Neural progenitor cell (in vitro differentiated cells): ENCODE measurements around the gene GABARAPL2. TPM values are rescaled to one million over a fixed set of nuclear protein-coding genes. Genes with fewer than 3 reads are reported as not detected.

Experiments used
- DNase-seq: peaks from one replicate; pipeline ENCODE4 v3.0.0-alpha.2; 2016; ENCODE audit warnings: low spot score
- H2AFZ ChIP-seq: fragments of 200-600 bp; sonication (generic); replicated peaks from 2 replicates; pipeline ENCODE4 v1.6.1; 2016; ENCODE audit warnings: antibody characterized with exemption
- H3F3A ChIP-seq: fragments of 200-600 bp; sonication (generic); 2 replicates; pipeline ENCODE4 v1.6.1; 2016; ENCODE audit warnings: antibody characterized with exemption, low read depth
- H3K27ac ChIP-seq: fragments of 200-600 bp; sonication (generic); 2 replicates; pipeline ENCODE4 v1.5.1; 2016; ENCODE audit warnings: mild to moderate bottlenecking
- H3K27me3 ChIP-seq: fragments of 200-600 bp; sonication (generic); 2 replicates; pipeline ENCODE4 v1.6.1; 2016; ENCODE audit warnings: mild to moderate bottlenecking, moderate library complexity
- H3K36me3 ChIP-seq: fragments of 200-600 bp; sonication (generic); 2 replicates; pipeline ENCODE4 v1.5.1; 2016
- H3K4me1 ChIP-seq: fragments of 200-600 bp; sonication (generic); 2 replicates; pipeline ENCODE4 v1.6.1; 2016; ENCODE audit warnings: mixed run types
- H3K4me2 ChIP-seq: fragments of 200-600 bp; sonication (generic); 2 replicates; pipeline ENCODE4 v1.6.1; 2016
- H3K4me3 ChIP-seq: fragments of 200-600 bp; sonication (generic); 2 replicates; pipeline ENCODE4 v1.5.1; 2016
- H3K79me2 ChIP-seq: fragments of 200-600 bp; sonication (generic); 2 replicates; pipeline ENCODE4 v1.6.1; 2016; ENCODE audit warnings: low read depth
- H3K9ac ChIP-seq: fragments of 200-600 bp; sonication (generic); 2 replicates; pipeline ENCODE4 v1.6.1; 2016
- H3K9me3 ChIP-seq: fragments of 200-600 bp; sonication (generic); 2 replicates; pipeline ENCODE4 v1.5.1; 2016; ENCODE audit warnings: low read depth
- H4K20me1 ChIP-seq: fragments of 200-600 bp; sonication (generic); 2 replicates; pipeline ENCODE4 v1.6.1; 2016; ENCODE audit warnings: low read depth
- H3K27ac Mint-ChIP-seq: 3 replicates; pipeline ENCODE4 v1.8.0; 2021; ENCODE audit warnings: mixed read lengths
- H3K27me3 Mint-ChIP-seq: 2 replicates; pipeline ENCODE4 v1.8.0; 2022; ENCODE audit warnings: low read depth, mild to moderate bottlenecking, inconsistent platforms, moderate library complexity, mixed read lengths; ENCODE audit not compliant: insufficient read depth
- H3K36me3 Mint-ChIP-seq: 3 replicates; pipeline ENCODE4 v1.8.0; 2021; ENCODE audit warnings: mixed read lengths
- H3K4me1 Mint-ChIP-seq: 3 replicates; pipeline ENCODE4 v1.8.0; 2021; ENCODE audit warnings: mixed read lengths
- H3K4me3 Mint-ChIP-seq: 3 replicates; pipeline ENCODE4 v1.8.0; 2021; ENCODE audit warnings: mild to moderate bottlenecking, moderate library complexity, mixed read lengths
- H3K9me3 Mint-ChIP-seq: 3 replicates; pipeline ENCODE4 v1.8.0; 2020; ENCODE audit warnings: mixed read lengths
- CTCF ChIP-seq: fragments of 200-600 bp; sonication (generic); IDR thresholded peaks from 2 replicates; pipeline ENCODE4 v1.5.1; 2017; ENCODE audit warnings: antibody characterized with exemption, mild to moderate bottlenecking
- EZH2 ChIP-seq: fragments of 200-600 bp; sonication (generic); IDR thresholded peaks from 2 replicates; pipeline ENCODE4 v1.6.1; 2017; ENCODE audit warnings: antibody characterized with exemption, mild to moderate bottlenecking, moderate library complexity
- EZH2phosphoT487 ChIP-seq: fragments of 200-600 bp; sonication (generic); IDR thresholded peaks from 2 replicates; pipeline ENCODE4 v1.6.1; 2017; ENCODE audit warnings: antibody characterized with exemption
- total RNA-seq: library from RNA; depleted of rRNA; stranded (reverse); fragments of >200 nt; gene quantifications from 2 replicates; pipeline ENCODE4 v1.2.3, GENCODE V29; 2015; ENCODE audit warnings: low replicate concordance

GABARAPL2 gene
- total RNA-seq, 1 donor from 2014 or later = 88.2 TPM

- Histone ChIP-seq H3K36me3 (no peaks in the 10 kb centered on the region), H3K27me3 (no peaks in the 10 kb centered on the region), H3K4me1 (peaks cover 6% of the 10 kb centered on the region), H3K9ac (no peak overlapping the region), H3K4me2 (no peak overlapping the region), H4K20me1 (no peaks in the 10 kb centered on the region), H3K4me3 (no peak overlapping the region), H3K79me2 (peaks cover 9% of the 10 kb centered on the region), H3K27ac (no peak overlapping the region), H3K9me3 (no peaks in the 10 kb centered on the region), H3F3A (peaks cover under 1% of the 10 kb centered on the region), H2AFZ (no peak overlapping the region)
- Mint-ChIP-seq H3K4me1 (peaks cover 9% of the 10 kb centered on the region), H3K9me3 (no peaks in the 10 kb centered on the region), H3K4me3 (no peak overlapping the region), H3K27ac (no peak overlapping the region), H3K36me3 (peaks cover 2% of the 10 kb centered on the region), H3K27me3 (peaks cover 3% of the 10 kb centered on the region)
- peak; percentile 69 for DNase-seq
- TF ChIP-seq CTCF (peak; percentile 60), EZH2 (no peak), EZH2phosphoT487 (no peak)
Measured at GRCh38 chr16:75550211-75550662, 15.9 kb upstream of the GABARAPL2 start.

- peaks cover 18% of the 10 kb centered on the region for H3K4me1 Mint-ChIP-seq
Measured at GRCh38 chr16:75552951-75553350, 13.2 kb upstream of the GABARAPL2 start.

GRCh38 chr16:75555213-75555706 is 10.9 kb upstream of the GABARAPL2 start:
- peaks cover 3% of the 10 kb centered on the region for H3K27me3 Mint-ChIP-seq
- TF ChIP-seq EZH2phosphoT487 (no peak), EZH2 (no peak)
- H3K27ac Mint-ChIP-seq = peak overlapping the region; percentile 92
- no peak overlapping the region for H3K9ac ChIP-seq
- H3K4me2 ChIP-seq = peak overlapping the region; percentile 91
- peak overlapping the region; percentile 100 for H3K4me3 Mint-ChIP-seq
- H3K27me3 ChIP-seq = no peaks in the 10 kb centered on the region
- DNase-seq = peak; percentile 93
- no peaks in the 10 kb centered on the region for H3K9me3 ChIP-seq
- H3K9me3 Mint-ChIP-seq = no peaks in the 10 kb centered on the region
- no peak overlapping the region for H3K27ac ChIP-seq
- H3F3A ChIP-seq = peaks cover 17% of the 10 kb centered on the region
- H2AFZ ChIP-seq = peak overlapping the region; percentile 71
- peaks cover 20% of the 10 kb centered on the region for H3K4me1 ChIP-seq
- no peaks in the 10 kb centered on the region for H3K36me3 Mint-ChIP-seq
- H3K4me1 Mint-ChIP-seq = peaks cover 29% of the 10 kb centered on the region
- H3K79me2 ChIP-seq = peaks cover 9% of the 10 kb centered on the region
- peak overlapping the region; percentile 67 for H3K4me3 ChIP-seq
- no peaks in the 10 kb centered on the region for H4K20me1 ChIP-seq
- no peaks in the 10 kb centered on the region for H3K36me3 ChIP-seq

More at GRCh38 chr16:75552951-75553350, 13.2 kb upstream of the GABARAPL2 start:
- no peak overlapping the region for H3K4me3 ChIP-seq
- no peak overlapping the region for H3K27ac ChIP-seq
- H3K27ac Mint-ChIP-seq = no peak overlapping the region
- peaks cover 9% of the 10 kb centered on the region for H3K79me2 ChIP-seq
- peaks cover 3% of the 10 kb centered on the region for H3K27me3 Mint-ChIP-seq
- H2AFZ ChIP-seq = no peak overlapping the region
- TF ChIP-seq EZH2phosphoT487 = no peak
- TF ChIP-seq CTCF = no peak
- TF ChIP-seq EZH2 = no peak
- peaks cover 1% of the 10 kb centered on the region for H3K36me3 Mint-ChIP-seq
- peaks cover 17% of the 10 kb centered on the region for H3F3A ChIP-seq
- no peak overlapping the region for H3K9ac ChIP-seq
- peaks cover 12% of the 10 kb centered on the region for H3K4me1 ChIP-seq
- no peak overlapping the region for H3K4me2 ChIP-seq
- H3K4me3 Mint-ChIP-seq = peak overlapping the region; percentile 13
- no peaks in the 10 kb centered on the region for H3K36me3 ChIP-seq
- no peaks in the 10 kb centered on the region for H3K27me3 ChIP-seq
- no peaks in the 10 kb centered on the region for H3K9me3 Mint-ChIP-seq
- no peaks in the 10 kb centered on the region for H4K20me1 ChIP-seq
- DNase-seq = no peak
- H3K9me3 ChIP-seq = no peaks in the 10 kb centered on the region

- H3K27me3 ChIP-seq = no peaks in the 10 kb centered on the region
- H3K36me3 ChIP-seq = no peaks in the 10 kb centered on the region
- DNase-seq = peak; percentile 99
- peak within 1 kb of the TSS; percentile 100 for H3K4me3 Mint-ChIP-seq
- H3K4me1 Mint-ChIP-seq = peaks cover 29% of the 10 kb centered on the region
- no peak within 1 kb of the TSS for H3K9ac ChIP-seq
- peaks cover 17% of the 10 kb centered on the region for H3F3A ChIP-seq
- peak within 1 kb of the TSS; percentile 76 for H2AFZ ChIP-seq
- peak within 1 kb of the TSS; percentile 92 for H3K27ac Mint-ChIP-seq
- H4K20me1 ChIP-seq = no peaks in the 10 kb centered on the region
- H3K9me3 Mint-ChIP-seq = no peaks in the 10 kb centered on the region
- peaks cover 9% of the 10 kb centered on the region for H3K79me2 ChIP-seq
- H3K9me3 ChIP-seq = no peaks in the 10 kb centered on the region
- H3K4me1 ChIP-seq = peaks cover 23% of the 10 kb centered on the region
- no peaks in the 10 kb centered on the region for H3K36me3 Mint-ChIP-seq
- H3K4me2 ChIP-seq = peak within 1 kb of the TSS; percentile 91
- TF ChIP-seq EZH2phosphoT487 (no peak), CTCF (no peak), EZH2 (no peak)
- H3K27ac ChIP-seq = no peak within 1 kb of the TSS
- peak within 1 kb of the TSS; percentile 67 for H3K4me3 ChIP-seq
- H3K27me3 Mint-ChIP-seq = peaks cover 3% of the 10 kb centered on the region
Measured at GRCh38 chr16:75555707-75556430, 10.3 kb upstream of the GABARAPL2 start, which contains the start of gene TMEM231. TMEM231 (minus strand) TSS chr16:75556252; CDS start chr16:75556209, 43 bp downstream.
